Activated T-cell treated with anti-CD3 and anti-CD28 coated beads, Interleukin-2, amount 50 U/mL, for 1 hour (primary cell): ENCODE measurements around the gene ZNF593.

Source experiments
- DNase-seq: peaks from one replicate; pipeline ENCODE4 v3.0.0-alpha.2; 2020

Gene ZNF593

DNA sequence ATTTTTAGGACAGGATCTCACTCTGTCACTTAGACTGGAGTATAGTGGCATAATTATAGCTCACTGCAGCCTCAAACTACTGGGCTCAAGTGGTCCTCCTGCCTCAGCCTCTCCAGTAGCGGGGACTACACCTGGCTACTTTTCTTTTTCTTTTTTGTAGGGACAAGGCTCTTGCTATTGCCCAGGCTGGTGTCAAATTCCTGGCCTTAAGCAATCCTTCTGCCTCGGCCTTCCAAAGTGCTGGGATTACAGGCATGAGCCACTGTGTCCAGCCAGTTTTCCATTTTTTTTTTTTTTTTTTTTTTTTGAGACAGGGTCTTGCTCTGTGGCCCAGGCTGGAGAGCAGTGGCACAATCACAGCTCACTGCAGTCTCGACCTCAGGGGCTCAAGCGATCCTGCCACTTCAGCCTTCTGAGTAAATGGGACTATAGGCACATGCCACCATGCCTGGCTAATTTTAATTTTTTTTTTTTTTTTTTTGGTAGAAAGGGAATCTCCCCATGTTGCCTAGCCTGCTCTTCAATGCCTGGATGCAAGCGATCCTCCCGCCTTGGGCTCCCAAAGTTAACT, 43.7 kb downstream of the ZNF593 start:
- no peak for DNase-seq

DNA sequence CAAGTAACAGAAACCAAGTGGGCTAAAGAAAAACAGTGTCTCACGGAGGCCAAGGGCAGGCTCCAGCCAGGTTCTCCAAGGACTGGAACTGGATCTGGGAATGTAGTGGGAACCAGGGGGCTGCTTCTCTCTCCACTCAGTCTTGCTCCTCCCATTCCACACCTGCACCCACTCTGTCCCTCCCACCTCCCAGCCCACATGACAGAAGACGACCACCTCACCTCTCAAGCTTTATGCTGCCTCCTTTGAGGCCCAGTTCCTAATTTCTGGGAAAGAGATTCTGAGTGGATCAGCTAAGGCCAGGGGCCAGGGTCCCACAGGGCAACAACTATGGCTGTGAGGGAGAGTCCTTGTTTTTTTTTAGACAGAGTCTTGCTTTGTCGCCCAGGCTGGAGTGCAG, 45.5 kb downstream of the ZNF593 start:
- no peak for DNase-seq

- DNase-seq = no peak
These were observed 49.3 kb downstream of the ZNF593 start for GRCh38 chr1:26218906-26219494.
